Gastrocnemius medialis (tissue), 4 donors: ENCODE data around the gene ACOT4. TPM values are rescaled to one million over a fixed set of nuclear protein-coding genes. Genes with fewer than 3 reads are reported as not detected.
A peak's percentile ranks its signal among the peaks of the same experiment; 100 is the strongest.
"Not testable (repeated sequence)": the region's sequence is repeated elsewhere in the genome, so short reads cannot be mapped to it uniquely, and the experiment has no call there.

Source experiments
- ATAC-seq, 2 donors: fragments of 150-250 bp; one replicate each; pipeline ENCODE4 v1.9.1; 2016
- DNase-seq, 2 donors: peaks; one replicate each; pipeline ENCODE4 v3.0.0-alpha.2; 2019
- H3K27ac ChIP-seq, 4 donors: fragments of 200-600 bp; sonication (generic); 1 replicate in 1 of 4; 2 replicates in 3 of 4; pipeline ENCODE4 v1.5.1; 2016 to 2018; ENCODE audit warnings: mild to moderate bottlenecking in 2 of 4, moderate library complexity in 1 of 4
- H3K27me3 ChIP-seq, 3 donors: fragments of 200-600 bp; sonication (generic) in 2 of 3; 1 replicate in 1 of 3; 2 replicates in 2 of 3; pipeline versions ENCODE4 v1.5.1 to v1.6.0; 2016 to 2019; ENCODE audit warnings: mild to moderate bottlenecking in 1 of 3, moderate library complexity in 1 of 3
- H3K36me3 ChIP-seq, 2 donors: fragments of 200-600 bp; sonication (generic) in 1 of 2; one replicate each; pipeline ENCODE4 v1.5.1; 2017 to 2018
- H3K4me1 ChIP-seq, 2 donors: fragments of 200-600 bp; sonication (generic) in 1 of 2; one replicate each; pipeline ENCODE4 v1.5.1; 2016 to 2017; ENCODE audit warnings: mild to moderate bottlenecking in 2 of 2
- H3K4me3 ChIP-seq, 4 donors: fragments of 200-600 bp; sonication (generic) in 3 of 4; 1 replicate in 1 of 4; 2 replicates in 3 of 4; pipeline ENCODE4 v1.5.1; 2016 to 2019; ENCODE audit warnings: mild to moderate bottlenecking in 2 of 4
- H3K9me3 ChIP-seq, 3 donors: fragments of 200-600 bp; sonication (generic) in 2 of 3; 1 replicate in 1 of 3; 2 replicates in 2 of 3; pipeline ENCODE4 v1.5.1; 2016 to 2019
- POLR2A ChIP-seq, 2 donors: fragments of 450-650 bp; IDR thresholded peaks; one replicate each; pipeline ENCODE4 v1.6.1; 2017; ENCODE audit warnings: antibody characterized with exemption in 2 of 2, mild to moderate bottlenecking in 2 of 2, moderate library complexity in 2 of 2
- in situ Hi-C, 4 donors: fragments of 200-750 bp; cut with MboI; loops; one replicate each; pipeline versions ENCODE4 v1.15.0 to v1.8.0; 2017; ENCODE audit warnings: low sequenced_read_pairs in 4 of 4
- intact Hi-C: fragments of 100-400 bp; cut with DNase I; formaldehyde crosslinking; loops from one replicate; pipeline ENCODE4 v1.15.1; 2023; ENCODE audit warnings: low total_unique reads
- total RNA-seq, 4 donors: library from RNA; depleted of rRNA; stranded (reverse); fragments of >200 nt; gene quantifications; one replicate each; pipeline versions ENCODE4 v1.1.0 to v1.2.3, GENCODE V29; 2016
- TF ChIP-seq, protein P1 (sequence below), 5 experiments: fragments of 450-650 bp in 3 of 5; fragments of 200-600 bp in 2 of 5; sonication (generic) in 2 of 5; IDR thresholded peaks in 4 of 5; conservative IDR thresholded peaks in 1 of 5; 1 replicate in 4 of 5; 2 replicates in 1 of 5; pipeline ENCODE4 v1.5.1; 2016 to 2019; ENCODE audit warnings: antibody characterized with exemption in 5 of 5, mild to moderate bottlenecking in 3 of 5, moderate library complexity in 3 of 5

ACOT4 gene
- total RNA-seq, 4 donors from 2014 or later = 0.40 to 1.2 (median 0.75) TPM

GRCh38 chr14:73562696-73563095 is 29.0 kb upstream of the ACOT4 start:
- H3K4me3 ChIP-seq, H3K27ac ChIP-seq, intact Hi-C loops, H3K36me3 ChIP-seq, ATAC-seq, H3K4me1 ChIP-seq, H3K27me3 ChIP-seq, H3K9me3 ChIP-seq, DNase-seq: not testable (repeated sequence)
- in situ Hi-C loops = loop anchor here in 1 of 4 donors (5.0 to 10.0 kb wide), 2 partner anchors 35 to 58 kb away; no protein-coding TSS in a partner anchor

DNA sequence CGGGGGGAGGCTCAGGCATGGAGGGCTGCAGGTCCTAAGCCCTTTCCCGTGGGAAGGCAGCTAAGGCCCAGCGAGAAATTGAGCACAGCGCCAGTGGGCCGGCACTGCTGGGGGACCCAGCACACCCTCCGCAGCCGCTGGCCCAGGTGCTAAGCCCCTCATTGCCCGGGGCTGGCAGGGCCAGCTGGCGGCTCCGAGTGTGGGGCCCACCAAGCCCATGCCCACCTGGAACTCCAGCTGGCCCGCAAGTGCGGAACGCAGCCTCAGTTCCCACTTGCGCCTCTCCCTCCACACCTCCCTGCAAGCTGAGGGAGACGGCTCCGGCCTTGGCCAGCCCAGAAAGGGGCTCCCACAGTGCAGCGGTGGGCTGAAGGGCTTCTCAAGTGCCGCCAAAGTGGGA is 25.2 kb upstream of the ACOT4 start:
- not testable (repeated sequence) for ATAC-seq, DNase-seq, H3K4me3 ChIP-seq, H3K27me3 ChIP-seq, H3K9me3 ChIP-seq, H3K27ac ChIP-seq, H3K36me3 ChIP-seq
- intact Hi-C loops (loop anchor here (5.0 kb wide), 3 partner anchors 39 to 156 kb away; no protein-coding TSS in a partner anchor), in situ Hi-C loops (loop anchor here in 1 of 4 donors (10.0 kb wide), 1 partner anchor 62 kb away; no protein-coding TSS in a partner anchor)
- H3K4me1 ChIP-seq = peaks cover 9 to 28% of the 10 kb centered on the region in 2 donors

DNA sequence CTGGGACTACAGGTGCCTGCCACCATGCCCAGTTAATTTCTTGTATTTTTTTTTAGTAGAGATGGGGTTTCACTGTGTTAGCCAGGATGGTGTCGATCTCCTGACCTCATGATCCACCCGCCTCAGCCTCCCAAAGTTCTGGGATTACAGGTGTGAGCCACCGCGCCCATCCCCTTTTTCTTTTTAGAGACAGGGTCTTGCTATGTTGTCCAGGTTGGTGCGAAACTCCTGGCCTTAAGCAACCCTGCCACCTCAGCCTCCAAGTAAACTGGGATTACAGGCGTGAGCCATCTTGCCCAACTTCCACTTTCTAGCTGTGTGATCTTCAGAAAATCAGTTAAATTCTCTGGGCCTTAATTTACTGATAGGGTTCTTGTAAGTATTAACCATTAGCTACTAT is 24.7 kb upstream of the ACOT4 start:
- DNase-seq, H3K27me3 ChIP-seq, H3K36me3 ChIP-seq, H3K4me3 ChIP-seq, ATAC-seq, H3K9me3 ChIP-seq, H3K27ac ChIP-seq: not testable (repeated sequence)
- peaks cover 9 to 28% of the 10 kb centered on the region in 2 donors for H3K4me1 ChIP-seq
- in situ Hi-C loops (loop anchor here in 1 of 4 donors (10.0 kb wide), 1 partner anchor 62 kb away; no protein-coding TSS in a partner anchor), intact Hi-C loops (loop anchor here (5.0 kb wide), 3 partner anchors 40 to 155 kb away; no protein-coding TSS in a partner anchor)

- TF ChIP-seq, protein P1, sequence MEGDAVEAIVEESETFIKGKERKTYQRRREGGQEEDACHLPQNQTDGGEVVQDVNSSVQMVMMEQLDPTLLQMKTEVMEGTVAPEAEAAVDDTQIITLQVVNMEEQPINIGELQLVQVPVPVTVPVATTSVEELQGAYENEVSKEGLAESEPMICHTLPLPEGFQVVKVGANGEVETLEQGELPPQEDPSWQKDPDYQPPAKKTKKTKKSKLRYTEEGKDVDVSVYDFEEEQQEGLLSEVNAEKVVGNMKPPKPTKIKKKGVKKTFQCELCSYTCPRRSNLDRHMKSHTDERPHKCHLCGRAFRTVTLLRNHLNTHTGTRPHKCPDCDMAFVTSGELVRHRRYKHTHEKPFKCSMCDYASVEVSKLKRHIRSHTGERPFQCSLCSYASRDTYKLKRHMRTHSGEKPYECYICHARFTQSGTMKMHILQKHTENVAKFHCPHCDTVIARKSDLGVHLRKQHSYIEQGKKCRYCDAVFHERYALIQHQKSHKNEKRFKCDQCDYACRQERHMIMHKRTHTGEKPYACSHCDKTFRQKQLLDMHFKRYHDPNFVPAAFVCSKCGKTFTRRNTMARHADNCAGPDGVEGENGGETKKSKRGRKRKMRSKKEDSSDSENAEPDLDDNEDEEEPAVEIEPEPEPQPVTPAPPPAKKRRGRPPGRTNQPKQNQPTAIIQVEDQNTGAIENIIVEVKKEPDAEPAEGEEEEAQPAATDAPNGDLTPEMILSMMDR (IDR thresholded peaks at IDR 0.05 in 4 of 5, conservative IDR thresholded peaks at IDR 0.05 in 1 of 5) = no peak
- TF ChIP-seq POLR2A (IDR thresholded peaks at IDR 0.05) = no peak
- ATAC-seq (no peak), DNase-seq (no peak)
- H3K36me3 ChIP-seq = no peaks in the 10 kb centered on the region
- H3K27ac ChIP-seq = peak overlapping the region in 1 of 4 donors; percentile 98
- H3K4me3 ChIP-seq = no peak overlapping the region
- peaks cover 9 to 28% of the 10 kb centered on the region in 2 donors for H3K4me1 ChIP-seq
- intact Hi-C loops (loop anchor here (5.0 kb wide), 3 partner anchors 40 to 155 kb away; no protein-coding TSS in a partner anchor), in situ Hi-C loops (loop anchor here in 1 of 4 donors (10.0 kb wide), 1 partner anchor 63 kb away; no protein-coding TSS in a partner anchor)
- no peaks in the 10 kb centered on the region for H3K27me3 ChIP-seq
- no peaks in the 10 kb centered on the region for H3K9me3 ChIP-seq
Measured at GRCh38 chr14:73567358-73567757, 24.3 kb upstream of the ACOT4 start.

DNA sequence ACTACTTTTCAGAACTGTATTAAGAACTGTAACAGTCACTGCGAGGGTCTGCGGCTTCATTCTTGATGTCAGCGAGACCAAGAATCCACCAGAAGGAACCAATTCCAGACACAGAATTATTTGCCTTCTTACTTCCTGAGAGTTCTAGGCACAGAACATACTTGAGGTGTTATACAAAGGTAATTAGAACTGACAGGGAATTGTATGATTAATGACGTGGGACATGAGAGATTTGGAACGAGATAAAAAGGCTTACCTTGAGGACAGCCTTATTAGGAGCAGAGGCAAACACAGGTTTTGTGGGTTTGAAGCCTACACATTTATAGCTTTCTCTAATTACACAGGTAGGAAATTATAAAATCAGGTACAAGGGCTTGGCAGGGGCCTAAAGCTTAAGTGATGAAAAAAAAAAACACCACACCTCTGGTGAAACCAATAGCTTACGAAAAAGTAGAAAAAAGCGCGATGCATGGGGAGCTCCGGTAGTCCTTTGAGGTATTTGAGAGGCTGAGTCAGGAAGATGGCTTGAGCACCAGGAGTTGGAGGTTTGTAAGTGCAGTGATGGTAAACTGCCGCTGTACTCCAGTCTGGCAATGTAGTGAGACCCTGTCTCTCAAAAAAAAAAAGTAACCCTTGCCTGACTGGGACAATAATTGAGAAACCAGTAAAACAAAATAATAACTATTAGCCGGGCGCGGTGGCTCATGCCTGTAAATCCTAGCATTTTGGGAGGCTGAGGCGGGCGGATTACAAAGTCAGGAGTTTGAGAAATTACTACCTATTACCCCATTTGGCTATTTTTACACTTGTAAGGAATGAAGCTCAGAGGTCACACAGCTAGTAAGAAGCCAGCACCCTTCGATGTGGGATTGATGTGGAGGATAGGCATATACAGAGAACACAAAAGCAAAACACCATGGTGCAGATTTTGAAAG is 23.5 kb upstream of the ACOT4 start:
- in situ Hi-C loops = loop anchor here in 1 of 4 donors (10.0 kb wide), 1 partner anchor 63 kb away; no protein-coding TSS in a partner anchor
- Histone ChIP-seq H3K4me3 (peak overlapping the region; percentile 56 to 81 (median 72)), H3K4me1 (peaks cover 9 to 28% of the 10 kb centered on the region in 2 donors), H3K36me3 (no peaks in the 10 kb centered on the region), H3K9me3 (no peaks in the 10 kb centered on the region), H3K27ac (peak overlapping the region; percentile 88 to 98 (median 94)), H3K27me3 (no peaks in the 10 kb centered on the region)
- no peak for DNase-seq
- intact Hi-C loops = loop anchor here (2.0 to 5.0 kb wide), 4 partner anchors 41 to 154 kb away; partner anchors contain the start of gene DNAL1
- peak in 1 of 2 donors; percentile 22 for ATAC-seq
- TF ChIP-seq, protein P1 (IDR thresholded peaks at IDR 0.05 in 4 of 5, conservative IDR thresholded peaks at IDR 0.05 in 1 of 5) = no peak
- TF ChIP-seq POLR2A (IDR thresholded peaks at IDR 0.05) = no peak

DNA sequence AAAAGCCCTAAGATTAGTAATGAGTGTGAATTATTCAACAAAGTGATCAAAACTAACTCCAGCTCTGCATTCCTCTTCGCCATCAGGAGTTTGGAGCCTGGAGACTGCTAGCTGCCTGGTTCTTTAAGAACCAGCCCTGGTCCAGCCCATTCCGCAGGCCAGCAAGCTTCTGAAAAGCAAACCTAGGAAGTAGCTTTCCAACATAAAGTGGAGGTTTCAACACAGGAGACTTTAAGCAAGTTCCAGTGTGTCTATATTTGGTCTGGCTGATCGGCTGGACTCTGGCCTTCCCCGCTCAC is 22.8 kb upstream of the ACOT4 start:
- DNase-seq, H3K9me3 ChIP-seq, H3K36me3 ChIP-seq, ATAC-seq, H3K27me3 ChIP-seq: not testable (repeated sequence)
- intact Hi-C loops = loop anchor here (2.0 to 5.0 kb wide), 4 partner anchors 42 to 153 kb away; partner anchors contain the start of gene DNAL1
- Histone ChIP-seq H3K27ac (peak overlapping the region; percentile 88 to 98 (median 94)), H3K4me1 (peaks cover 9 to 28% of the 10 kb centered on the region in 2 donors), H3K4me3 (peak overlapping the region; percentile 56 to 81 (median 72))
- in situ Hi-C loops = loop anchor here in 1 of 4 donors (10.0 kb wide), 1 partner anchor 64 kb away; no protein-coding TSS in a partner anchor
